ENCODE measurements around the gene FOXF2.

Gene FOXF2

DNA sequence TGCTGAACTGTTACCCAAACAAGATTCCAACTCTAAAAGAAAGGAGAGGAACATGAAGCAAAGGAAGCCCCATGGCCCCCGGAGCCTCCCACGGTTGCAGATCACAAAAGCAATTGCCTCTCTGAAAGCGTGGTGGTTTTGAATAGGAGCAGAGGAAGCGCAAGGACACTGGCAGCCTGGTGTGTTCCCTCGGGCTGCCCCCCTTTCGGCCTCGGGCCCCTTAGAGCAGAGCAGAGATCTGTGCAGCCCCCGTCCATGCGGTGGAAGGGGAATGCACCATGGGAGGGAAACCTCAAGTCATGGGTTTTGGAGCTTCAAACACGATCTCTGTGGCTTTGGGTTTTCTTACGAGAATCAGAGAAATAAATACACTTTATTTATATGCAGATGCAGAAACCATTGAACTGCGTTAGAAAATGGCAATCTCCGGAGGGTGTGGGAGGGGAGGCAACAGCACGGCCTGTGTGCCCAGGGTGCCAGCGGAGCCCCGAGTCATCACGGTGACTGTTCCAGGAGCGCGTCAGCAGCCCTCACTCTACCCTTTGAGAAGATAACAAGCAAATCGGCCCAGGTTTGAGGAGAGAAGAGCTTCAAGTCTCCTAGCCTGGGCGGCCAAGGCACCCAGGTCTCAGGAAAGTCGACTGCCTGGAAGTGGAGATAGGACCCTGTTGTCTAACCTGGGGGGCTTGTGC, 20.5 kb downstream of the FOXF2 start:
- DNase-seq (ENCODE audit: low spot score) = no peak

DNA sequence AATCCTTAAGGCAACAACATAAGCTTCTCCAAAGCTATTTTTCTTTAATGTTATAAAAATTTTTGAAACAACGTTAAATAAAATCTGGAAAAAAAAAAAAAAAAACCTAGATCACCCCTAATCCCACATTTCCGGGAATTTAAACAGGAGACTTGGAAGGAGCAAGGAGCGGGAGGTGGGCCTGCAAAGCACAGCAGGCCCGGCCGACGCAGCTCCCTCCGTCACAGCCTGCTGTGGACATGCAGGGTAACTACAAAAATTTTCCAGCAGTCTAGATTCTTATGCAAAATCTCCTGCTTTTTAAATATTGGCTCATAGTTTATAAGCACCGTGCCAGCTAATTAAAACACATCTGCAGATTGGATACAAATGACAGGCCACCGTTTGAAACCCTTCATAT, 23.5 kb downstream of the FOXF2 start:
- no peak for DNase-seq (ENCODE audit: low spot score)

DNA sequence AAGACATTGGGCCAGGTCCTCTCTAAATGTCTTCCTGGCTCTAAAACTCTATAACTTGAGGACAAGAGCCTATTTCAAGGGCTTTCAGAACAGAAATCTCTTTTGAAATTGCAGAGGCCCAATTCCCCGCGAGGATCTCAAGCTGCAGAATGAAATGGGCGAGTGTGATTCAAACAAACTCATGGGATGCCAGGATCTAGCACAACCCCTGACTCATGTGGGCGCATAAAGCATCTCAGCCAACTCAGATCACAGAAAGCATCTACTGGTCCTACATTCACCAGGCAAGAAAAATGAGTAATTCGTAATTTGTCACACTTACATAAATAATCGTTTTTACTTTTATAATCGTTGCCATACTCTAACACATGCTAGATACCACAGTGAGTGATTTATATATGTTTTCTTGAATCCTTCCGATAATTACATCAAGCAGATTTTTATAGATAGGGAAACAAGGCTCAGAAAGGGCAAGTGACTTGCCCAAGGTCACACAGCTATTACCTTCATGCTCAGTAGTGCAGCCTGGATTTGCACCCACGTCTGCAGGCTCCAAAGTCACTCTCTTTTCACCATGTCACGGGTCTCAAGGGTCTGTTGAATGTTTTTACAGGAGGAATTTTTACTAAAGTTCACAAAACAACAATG, 26.2 kb downstream of the FOXF2 start:
- DNase-seq (ENCODE audit: low spot score) = no peak

DNA sequence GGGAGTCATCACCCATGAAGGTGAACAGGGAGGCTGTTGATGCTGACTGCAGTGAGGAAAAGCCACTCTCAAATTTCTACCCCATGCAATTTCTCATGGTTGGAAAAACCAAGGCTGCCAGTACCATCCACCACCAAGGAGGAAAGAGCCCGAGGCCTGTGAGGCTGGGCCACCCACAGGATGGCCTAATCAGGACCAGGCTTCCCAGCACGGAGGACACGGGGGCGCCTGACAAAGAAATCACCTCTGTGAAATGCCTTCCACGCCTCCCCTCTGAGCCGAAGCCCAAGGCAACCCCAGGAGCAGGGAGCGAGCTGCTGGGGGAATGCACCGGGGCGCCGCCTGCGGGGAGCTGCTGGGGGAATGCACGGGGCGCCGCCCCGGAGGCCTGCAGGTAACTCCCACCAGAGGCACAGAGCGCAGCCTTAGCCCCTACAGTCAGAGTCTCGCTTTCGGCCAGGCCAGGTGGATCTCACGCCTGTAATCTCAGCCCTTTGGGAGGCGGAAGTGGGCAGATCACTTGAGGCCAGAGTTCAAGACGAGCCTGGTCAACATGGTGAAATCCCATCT, 26.9 kb downstream of the FOXF2 start:
- no peak for DNase-seq (ENCODE audit: low spot score)

DNA sequence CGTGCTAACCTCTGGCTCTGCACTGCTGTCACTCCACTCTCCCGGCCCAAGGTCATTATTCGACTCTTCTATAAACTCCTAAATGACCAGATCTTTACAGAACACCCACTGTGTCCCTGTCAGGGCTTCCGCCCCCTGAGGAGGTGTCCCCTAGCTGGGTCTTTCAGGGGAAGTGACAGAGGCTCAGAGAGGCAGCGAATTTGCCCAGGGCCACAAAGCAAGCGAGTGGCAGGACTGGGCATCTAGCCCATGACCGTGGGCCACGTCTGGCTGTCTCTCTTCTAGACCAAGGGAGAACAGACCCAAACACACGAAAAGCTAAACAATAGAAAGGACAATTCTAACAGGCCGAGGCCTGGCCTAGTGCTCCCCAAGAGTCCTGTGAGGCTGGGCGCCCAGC, 27.4 kb downstream of the FOXF2 start:
- DNase-seq (ENCODE audit: low spot score) = no peak

DNA sequence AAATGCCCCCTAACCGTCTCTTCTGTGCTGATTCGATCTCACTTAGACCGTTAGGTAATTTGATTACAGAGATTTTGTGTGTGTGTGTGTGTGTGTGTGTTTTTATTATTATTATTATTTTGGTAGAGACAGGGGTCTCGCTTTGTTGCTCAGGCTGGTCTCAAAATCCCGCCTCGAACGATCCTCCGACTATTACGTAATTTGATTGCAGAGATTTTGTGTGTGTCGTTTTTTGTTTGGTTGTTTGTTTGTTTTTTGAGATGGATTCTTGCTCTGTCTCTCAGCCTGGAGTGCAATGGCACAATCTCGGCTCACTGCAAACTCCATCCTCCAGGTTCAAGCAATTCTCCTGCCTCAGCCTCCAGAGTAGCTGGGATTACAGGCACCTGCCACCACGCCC, 28.3 kb downstream of the FOXF2 start:
- no peak for DNase-seq (ENCODE audit: low spot score)

DNA sequence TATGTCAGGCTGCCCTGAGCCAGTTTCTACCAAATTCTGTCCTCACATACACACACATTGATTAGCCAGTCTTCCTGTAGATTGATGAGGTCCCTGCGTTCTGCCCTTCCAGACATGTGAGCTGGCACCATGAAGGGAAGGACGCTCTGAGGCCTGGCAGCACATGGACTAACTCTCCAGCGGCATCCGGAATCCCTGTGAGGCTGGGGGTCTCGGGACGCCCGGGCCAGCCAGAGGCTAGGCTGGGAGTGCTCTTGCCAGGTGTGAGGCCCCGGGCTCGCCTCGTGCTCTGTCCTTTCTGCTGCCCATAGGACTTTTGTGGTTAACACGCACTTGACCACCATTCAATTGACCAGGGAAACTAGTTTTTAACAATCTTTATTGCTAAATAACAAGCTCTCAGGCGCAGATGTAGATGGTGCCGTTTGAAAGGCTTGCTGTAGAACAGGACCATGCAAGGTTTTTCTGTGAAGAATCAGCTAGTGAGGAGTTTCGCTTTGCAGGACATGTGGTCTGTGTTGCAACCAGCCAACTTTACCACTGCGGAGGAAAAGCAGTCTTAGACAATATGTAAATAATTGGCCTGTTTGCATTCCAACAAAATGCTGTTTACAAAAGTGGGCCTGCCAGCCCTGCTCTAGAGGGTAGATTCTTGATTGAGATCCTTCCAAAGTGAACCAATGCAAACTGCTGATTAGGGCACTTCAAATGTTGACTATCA, 29.3 kb downstream of the FOXF2 start:
- DNase-seq (ENCODE audit: low spot score) = no peak

DNA sequence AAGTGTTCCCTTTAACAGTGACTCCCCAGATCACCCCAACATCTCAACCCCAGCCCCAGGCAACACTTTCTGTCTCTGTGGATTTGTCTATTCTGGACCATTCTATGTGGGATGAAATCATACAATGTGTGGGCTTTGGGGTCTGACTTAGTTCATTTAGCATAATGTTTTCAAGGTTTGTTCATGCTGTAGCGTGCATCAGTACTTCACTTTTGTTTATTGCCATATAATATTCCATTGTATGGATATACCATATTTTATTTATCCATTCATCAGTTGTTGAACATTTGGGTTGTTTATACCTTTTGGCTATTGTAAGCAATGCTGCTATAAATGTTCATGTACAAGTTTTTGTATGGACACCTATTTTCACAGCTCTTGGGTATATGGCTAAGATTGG, 31.0 kb downstream of the FOXF2 start:
- no peak for DNase-seq (ENCODE audit: low spot score)

DNA sequence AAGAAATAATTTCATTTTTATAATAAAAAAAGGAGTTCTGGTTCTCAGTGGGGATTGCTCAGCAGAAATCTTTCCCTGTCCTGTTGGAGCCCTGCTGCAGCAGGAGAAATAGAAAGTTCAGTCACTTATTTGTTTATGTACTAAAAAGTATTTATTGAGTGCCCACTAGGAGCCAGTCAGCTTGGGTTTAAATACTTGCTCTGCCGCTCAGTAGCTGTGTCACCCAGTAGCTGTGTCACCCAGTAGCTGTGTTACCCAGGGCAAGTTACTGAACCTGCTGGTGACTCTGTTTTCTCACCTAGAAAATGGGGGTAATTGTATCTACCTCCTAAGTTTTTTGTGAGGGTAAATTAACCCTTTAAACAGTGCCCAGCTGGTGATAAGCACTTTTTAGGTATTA, 32.9 kb downstream of the FOXF2 start:
- DNase-seq (ENCODE audit: low spot score) = no peak

DNA sequence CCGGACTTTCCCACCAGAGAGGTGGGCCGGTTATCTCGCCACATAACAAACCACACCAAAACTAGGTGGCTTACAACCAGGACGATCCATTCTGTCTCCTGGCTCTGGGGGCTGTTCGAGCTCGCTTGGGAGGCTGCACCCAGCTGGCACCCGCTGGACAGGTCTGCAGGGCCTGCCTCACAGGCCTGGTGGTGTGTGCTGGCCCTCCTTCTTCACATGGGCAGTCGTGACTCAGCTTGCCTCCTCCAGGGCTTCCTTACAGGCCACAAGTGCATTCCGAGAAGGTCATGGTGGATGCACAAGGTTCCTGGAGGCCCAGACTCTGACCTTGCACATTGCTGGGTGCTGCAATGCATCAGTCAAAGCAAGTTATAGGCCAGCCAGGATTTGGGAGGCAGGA, 34.2 kb downstream of the FOXF2 start:
- no peak for DNase-seq (ENCODE audit: low spot score)

DNA sequence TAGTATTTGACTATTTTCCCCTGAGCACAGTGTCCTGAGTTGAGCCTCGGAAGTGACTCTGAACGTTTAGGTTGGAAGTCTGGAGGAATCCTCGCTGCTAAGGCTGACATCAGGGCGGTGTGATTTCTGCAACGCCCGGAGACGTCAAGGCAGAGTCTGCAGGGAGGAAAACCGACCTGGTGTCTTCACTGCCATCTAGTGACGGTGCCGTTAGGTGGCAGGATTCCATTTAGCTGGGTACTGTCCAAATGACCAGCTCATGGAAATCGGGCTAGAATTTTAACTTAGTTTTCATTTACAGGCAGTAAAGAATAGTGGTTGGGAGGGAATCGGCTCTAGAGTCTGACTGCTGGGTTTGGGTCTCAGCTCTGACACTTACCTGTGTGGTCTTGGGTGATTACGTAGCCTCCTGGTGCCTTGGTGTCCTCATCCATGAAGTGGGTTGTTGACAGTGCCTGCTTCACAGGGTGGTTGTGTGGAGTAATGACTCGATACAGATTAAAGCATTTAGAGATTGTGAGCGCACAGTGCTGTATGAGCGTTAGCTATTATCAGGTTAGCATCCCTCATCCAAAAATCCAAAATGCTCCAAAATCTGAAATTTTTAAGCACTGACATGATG, 35.0 kb downstream of the FOXF2 start:
- DNase-seq (ENCODE audit: low spot score) = peak; percentile 90

DNA sequence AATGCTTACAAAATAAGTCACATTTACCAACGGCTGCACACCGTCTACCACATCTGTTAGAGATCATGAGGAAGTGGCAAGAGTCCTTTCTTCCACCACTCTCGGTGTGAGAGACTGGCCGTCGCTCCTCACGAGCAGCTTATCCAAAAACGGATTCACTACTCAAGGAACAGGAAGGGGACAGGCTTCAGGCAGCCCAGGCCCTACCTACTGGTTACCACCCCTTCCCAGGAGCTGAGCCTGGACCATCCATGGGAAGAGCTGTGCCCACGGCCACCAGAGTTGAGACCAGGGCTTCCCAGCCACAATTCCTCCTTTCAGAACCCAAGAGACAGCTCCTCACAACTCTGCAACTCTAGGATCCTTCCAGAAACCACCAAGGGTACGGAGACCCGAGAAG, 37.0 kb downstream of the FOXF2 start:
- DNase-seq (ENCODE audit: low spot score) = peak; percentile 28

DNA sequence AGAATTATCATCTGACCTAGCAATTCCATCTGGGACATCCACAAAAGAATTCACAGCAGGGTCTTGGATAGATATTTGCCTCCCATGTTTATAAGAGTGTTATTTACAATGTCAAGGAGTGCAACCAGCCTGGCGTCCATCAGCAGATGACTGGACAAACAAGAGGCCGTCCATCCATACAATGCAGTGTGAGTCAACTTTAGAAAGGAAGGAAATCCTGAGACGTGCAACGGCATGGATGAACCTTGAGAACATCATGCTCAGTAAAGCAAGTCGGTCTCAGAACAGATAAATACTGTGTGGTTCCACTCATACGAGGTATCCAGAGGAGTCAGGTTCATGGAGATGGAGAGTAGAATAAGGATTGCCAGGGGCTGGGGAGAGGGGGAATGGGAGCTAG, 46.4 kb downstream of the FOXF2 start:
- no peak for DNase-seq (ENCODE audit: low spot score)

DNA sequence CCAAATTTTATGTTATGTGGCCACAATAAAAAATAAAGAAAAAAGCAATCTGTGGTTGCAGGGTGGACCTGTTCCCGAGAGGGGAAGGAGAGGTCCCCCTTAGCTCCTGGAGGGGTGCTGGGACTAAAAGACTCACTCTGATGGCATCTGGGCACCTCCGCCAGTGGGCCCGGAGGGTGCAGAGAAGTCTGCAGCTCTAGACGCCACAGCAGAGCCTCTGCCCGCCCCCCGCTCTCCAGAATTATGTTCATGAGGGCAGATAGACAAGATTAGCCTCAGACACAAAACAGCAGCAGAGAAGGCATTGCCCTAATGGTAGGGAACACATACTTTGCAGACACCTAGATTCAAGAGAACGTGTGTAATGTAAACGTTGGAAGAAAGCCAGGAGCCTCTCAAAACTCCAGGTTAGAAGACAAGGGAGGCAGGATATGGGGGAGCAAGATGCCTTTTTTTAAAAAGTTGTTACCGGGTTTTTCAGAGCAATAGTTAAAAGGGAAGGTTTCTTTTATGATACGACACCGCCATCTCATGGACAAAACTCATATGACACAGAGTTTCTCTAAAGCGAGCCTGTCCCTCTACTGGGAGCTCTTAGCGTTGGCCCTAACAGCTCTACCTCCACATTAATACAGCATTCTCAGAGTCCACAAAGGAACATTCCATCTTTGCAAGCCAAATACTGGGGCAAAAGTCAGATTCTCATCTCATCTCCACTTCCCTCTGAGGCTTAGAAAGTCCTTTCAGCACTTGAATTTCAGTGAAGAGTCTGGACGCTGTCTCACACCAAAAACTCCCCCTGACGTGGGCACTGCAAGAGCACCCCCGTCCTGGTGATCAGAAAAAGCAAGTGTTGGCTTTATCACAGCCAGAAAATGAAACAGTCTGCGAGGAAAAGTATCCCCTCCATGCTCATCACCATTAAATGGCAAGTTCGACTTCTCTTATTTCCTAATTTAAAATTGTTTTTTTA, 47.2 kb downstream of the FOXF2 start:
- peak; percentile 84 for DNase-seq (ENCODE audit: low spot score)

DNA sequence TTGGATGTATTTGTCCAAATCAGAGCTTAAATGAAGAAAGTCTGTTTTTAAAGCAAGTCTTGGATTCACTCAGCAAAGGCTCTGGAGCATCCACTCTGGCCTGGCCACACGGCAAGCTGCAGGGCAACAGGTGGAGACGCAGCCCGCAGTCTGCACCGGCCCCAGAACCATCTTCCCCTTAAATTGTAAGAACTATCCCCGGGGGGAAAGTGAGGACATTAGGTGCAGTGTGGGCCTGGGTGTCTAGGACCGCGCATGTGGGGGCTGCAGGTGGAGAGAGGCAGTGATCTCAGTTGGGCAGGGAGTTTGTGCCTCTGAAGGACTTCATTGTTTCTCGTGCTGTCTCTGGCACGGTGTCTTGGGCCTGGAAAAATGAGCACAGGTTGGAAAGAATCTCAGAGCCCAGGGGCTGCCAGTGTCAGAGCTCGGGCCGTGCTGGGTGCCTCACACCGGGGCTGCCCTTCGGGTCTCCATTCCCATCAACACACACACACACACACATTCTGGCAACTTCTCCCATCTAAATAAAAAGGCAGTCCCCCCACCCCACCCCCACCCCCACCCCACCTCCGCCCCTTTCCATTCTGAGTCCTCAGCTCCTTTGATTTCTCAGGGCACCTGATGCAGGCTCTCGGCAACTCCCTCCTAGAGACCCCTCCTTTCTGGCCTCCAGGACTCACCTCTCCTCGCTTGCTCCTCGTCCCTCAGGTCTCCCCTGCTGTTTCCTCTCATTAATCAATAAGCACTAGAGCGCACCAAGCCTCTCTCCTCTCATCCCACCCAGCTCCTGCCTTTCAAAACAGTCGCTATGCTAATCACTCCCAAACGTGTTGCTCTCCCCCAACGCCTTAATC, 48.4 kb downstream of the FOXF2 start:
- no peak for DNase-seq (ENCODE audit: low spot score)

DNA sequence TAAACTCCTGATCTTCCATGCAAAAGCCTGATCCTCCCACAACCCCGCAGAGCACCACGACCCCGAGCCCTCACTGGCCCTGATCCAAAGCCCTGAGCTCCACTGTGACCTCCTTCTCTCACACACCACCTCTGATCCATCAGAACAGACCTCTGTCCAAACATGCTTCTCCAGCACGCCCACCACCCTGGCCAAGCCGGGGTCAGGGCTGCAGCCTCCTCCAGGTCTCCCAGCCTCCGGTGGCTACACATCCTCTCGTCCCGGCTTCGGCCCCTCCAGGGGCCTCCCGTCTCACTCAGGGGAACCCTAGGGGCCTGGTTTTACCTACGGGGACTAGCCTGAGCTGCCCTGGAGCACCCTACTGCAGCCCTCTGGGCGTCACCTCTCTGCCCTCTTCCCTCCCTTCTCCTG, 49.1 kb downstream of the FOXF2 start:
- no peak for DNase-seq (ENCODE audit: low spot score)

DNA sequence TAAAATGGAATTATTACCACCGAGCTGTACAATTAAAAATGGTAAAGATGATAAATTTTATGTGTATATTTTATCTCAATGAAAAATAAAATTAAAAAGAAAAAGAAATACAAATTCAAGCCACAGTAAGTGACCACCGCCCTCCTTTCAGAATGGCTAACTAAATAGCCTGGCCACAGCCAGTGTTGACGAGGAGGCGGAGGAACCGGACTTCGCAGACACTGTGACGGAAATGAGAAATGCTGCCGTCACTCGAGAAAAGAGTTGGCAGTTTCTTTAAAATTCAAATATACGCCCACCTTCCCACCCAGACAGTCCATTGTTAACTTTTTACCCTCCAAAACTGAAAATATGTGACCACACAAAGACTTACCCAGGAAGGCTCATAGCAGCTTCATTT, 50.0 kb downstream of the FOXF2 start:
- no peak for DNase-seq (ENCODE audit: low spot score)

DNA sequence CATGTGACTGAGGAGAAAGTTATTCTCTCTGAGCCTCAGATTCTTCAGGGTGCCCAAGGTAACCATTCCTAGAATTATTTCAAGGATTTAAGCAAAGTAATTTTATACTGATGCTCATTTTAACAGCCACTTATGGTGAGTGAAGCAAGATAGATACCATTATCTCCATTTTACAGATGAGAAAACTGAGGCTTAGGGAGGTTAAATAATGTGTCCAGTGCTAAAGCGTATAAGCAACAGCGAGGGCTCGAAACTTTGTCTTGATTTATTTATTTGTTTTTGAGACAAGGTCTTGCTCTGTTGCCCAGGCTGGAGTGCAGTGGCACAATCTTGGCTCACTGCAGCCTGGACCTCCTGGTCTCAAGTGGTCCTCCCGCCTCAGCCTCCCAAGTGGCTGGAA, 53.6 kb downstream of the FOXF2 start:
- no peak for DNase-seq (ENCODE audit: low spot score)
